ENCODE data around the gene IGHMBP2. TPM values are rescaled to one million over a fixed set of nuclear protein-coding genes. Genes with fewer than 3 reads are reported as not detected.
"Not testable (repeated sequence)": the region's sequence is repeated elsewhere in the genome, so short reads cannot be mapped to it uniquely, and the experiment has no call there.

IGHMBP2 gene
- total RNA-seq, 2 experiments from 2014 or later, result 24.1 to 24.9 TPM

DNA sequence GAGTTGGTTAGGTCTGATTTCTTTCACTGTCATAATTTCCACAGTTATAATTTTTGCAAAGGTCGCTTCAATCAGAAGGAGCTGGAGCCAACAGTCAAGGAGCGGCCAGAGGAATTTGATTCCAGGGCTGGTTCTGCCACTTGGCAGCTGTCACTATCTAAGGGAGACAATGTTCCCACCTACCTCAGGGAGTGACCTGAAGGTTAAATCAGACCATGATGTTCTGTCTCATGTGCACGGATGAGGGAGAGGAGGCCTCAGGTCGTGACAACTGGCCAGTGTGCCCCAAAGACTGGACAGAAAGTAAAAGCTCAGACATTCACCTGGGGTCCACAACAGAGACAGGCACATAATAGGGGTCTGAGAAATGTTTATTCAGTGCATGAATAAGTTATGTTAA, 69.5 kb downstream of the IGHMBP2 start:
- H3K27ac Mint-ChIP-seq, result no peak overlapping the region
- ChIA-PET POLR2A (no interaction called here), CTCF (interaction anchor here (1.5 kb wide), 1 partner anchor 390 kb away, joined by 3 read pairs; no protein-coding TSS in a partner anchor)
- H3K4me1 Mint-ChIP-seq, result peaks cover 2% of the 10 kb centered on the region
- H3K27me3 Mint-ChIP-seq, result peaks cover 7% of the 10 kb centered on the region
- no peaks in the 10 kb centered on the region for H3K36me3 Mint-ChIP-seq (ENCODE audit: low read depth)
- no peak for DNase-seq
- H3K4me3 Mint-ChIP-seq, result no peak overlapping the region
- no peaks in the 10 kb centered on the region for H3K9me3 Mint-ChIP-seq

DNA sequence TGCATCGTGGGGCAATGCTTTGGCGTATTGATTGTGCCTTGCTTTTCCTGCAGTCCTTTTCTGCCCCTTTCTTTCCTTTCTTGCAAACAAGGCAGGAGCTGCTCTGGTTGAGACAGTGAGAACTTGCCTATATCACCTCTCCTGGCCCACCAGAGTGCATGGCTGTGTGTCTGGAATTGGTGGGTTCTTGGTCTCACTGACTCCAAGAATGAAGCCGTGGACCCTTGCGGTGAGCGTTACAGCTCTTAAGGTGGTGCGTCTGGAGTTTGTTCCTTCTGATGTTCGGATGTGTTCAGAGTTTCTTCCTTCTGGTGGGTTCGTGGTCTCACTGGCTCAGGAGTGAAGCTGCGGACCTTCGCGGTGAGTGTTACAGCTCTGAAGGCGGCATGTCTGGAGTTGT, 70.0 kb downstream of the IGHMBP2 start:
- H3K4me3 Mint-ChIP-seq; POLR2A ChIA-PET; DNase-seq; H3K9me3 Mint-ChIP-seq; H3K27me3 Mint-ChIP-seq; H3K36me3 Mint-ChIP-seq (ENCODE audit: low read depth); H3K4me1 Mint-ChIP-seq; H3K27ac Mint-ChIP-seq: not testable (repeated sequence)
- CTCF ChIA-PET, result interaction anchor here (1.5 kb wide), 1 partner anchor 390 kb away, joined by 3 read pairs; no protein-coding TSS in a partner anchor

DNA sequence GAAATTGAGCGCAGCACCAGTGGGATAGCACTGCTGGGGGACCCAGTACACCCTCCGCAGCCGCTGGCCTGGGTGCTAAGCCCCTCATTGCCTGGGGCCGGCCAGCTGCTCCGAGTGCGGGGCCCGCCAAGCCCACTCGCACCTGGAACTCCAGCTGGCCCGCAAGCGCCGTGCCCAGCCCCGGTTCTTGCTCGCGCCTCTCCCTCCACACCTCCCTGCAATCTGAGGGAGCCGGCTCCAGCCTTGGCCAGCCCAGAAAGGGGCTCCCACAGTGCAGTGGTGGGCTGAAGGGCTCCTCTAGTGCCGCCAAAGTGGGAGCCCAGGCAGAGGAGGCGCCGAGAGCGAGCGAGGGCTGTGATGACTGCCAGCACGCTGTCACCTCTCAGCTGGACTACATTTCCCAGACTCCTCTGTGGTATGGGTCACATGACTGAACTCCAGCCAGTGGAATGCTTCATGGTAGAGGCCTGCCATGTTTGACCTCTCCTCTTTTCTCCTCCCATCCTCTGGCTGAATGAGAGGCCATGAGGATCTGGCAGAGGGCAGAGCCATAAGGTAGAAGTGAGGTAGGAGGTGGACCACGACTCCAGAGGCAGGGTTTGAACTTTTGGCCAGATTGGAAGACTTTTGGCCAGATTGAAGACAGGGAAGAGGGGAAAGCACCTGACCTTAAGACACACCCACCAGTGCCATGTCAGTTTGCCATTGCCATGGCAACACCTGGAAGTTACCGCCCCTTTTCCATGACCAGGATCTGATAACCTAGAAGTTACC, 70.9 kb downstream of the IGHMBP2 start:
- Mint-ChIP-seq H3K4me1 (peaks cover 2% of the 10 kb centered on the region), H3K4me3 (no peak overlapping the region), H3K27ac (no peak overlapping the region), H3K27me3 (peaks cover 5% of the 10 kb centered on the region), H3K9me3 (no peaks in the 10 kb centered on the region), H3K36me3 (ENCODE audit: low read depth) (no peaks in the 10 kb centered on the region)
- CTCF ChIA-PET, result no interaction called here
- DNase-seq, result peak; percentile 25
- POLR2A ChIA-PET, result no interaction called here

DNA sequence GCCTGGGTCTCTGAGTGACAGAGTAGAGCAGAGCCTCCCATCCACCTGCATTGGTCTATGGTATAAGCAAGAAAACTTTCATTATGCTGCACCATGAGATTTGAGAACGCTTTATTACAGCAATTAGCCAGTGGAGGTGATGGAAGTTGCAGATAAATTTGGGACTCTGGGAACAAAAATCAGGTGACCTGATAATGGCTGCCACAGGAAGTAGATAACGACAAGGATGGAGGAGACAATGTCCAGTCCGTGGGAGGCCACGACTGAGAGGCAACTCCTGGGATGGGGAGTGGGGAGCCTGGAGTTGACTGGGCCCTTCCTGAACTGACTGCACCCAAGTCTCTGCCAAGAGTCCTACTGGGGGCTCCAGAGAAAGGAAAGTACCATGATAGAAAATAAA, 72.4 kb downstream of the IGHMBP2 start:
- H3K36me3 Mint-ChIP-seq (ENCODE audit: low read depth), result no peaks in the 10 kb centered on the region
- no peaks in the 10 kb centered on the region for H3K9me3 Mint-ChIP-seq
- peaks cover 5% of the 10 kb centered on the region for H3K27me3 Mint-ChIP-seq
- ChIA-PET CTCF (no interaction called here), POLR2A (no interaction called here)
- no peak for DNase-seq
- no peak overlapping the region for H3K27ac Mint-ChIP-seq
- no peak overlapping the region for H3K4me3 Mint-ChIP-seq
- peaks cover 2% of the 10 kb centered on the region for H3K4me1 Mint-ChIP-seq

DNA sequence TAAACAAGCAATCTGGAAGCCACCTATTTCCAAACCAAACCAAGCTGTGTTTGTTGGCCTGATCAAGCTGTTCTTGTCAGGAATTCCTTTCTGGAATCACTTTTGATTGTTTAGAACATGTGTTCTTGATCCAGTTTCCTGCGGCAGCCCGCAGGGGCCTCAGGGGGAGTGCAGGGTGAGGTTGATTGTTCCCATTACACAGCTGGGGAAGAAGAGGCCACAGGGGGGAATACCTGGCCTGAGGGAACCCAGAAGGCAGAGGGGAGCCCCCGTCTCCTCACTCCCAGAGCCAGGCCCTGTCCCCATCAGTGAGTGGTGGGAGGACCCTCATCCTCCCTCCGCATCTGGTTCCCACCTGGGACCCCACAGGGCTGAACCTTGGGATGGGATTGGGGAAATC, 72.9 kb downstream of the IGHMBP2 start:
- Mint-ChIP-seq H3K4me1 (peaks cover 2% of the 10 kb centered on the region), H3K27me3 (peaks cover 5% of the 10 kb centered on the region), H3K36me3 (ENCODE audit: low read depth) (no peaks in the 10 kb centered on the region), H3K4me3 (no peak overlapping the region), H3K9me3 (no peaks in the 10 kb centered on the region), H3K27ac (no peak overlapping the region)
- CTCF ChIA-PET, result no interaction called here
- POLR2A ChIA-PET, result no interaction called here
- DNase-seq, result no peak

DNA sequence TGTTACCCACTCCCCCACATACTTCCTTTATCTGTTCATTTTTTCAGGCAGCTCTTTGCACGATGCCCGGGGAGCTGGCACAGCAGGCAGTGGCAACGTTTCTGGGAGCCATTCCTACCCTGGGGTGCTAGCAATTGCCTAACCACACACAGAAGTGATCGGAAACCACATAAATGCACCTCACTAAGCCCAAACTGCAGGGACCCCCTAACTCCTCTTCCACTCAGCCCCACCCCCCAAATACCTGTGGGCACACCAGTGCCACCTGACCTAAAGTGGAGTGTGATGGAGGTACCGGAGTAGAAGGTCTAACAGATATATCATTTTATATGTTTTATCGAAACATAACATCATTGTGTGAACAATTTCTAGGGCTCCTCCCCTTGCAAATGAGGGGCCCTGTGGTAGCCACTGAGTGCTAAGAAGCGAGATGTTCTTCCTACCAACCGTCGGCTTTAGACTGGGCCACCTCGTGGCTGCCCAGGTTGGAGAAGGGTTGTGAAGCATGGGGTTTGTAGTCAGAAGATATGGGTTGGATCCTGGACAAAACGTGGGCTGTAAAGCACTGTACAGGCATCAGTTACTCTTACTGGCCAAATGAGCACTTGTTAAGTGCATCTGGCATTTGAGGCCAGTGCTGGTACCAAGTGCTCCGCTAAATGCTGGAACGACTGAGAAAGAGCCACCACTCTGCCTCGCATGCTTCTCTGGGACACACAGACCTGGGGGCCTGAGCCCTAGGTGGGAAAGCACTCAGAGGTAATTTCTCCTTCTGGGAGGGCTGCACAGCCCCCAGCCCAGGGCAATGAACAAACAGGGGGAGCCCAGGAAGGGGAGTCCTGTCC, 74.3 kb downstream of the IGHMBP2 start:
- POLR2A ChIA-PET, result no interaction called here
- CTCF ChIA-PET, result no interaction called here
- Mint-ChIP-seq H3K27me3 (peaks cover 4% of the 10 kb centered on the region), H3K36me3 (ENCODE audit: low read depth) (no peaks in the 10 kb centered on the region), H3K27ac (no peak overlapping the region), H3K4me3 (no peak overlapping the region), H3K4me1 (peaks cover 2% of the 10 kb centered on the region), H3K9me3 (no peaks in the 10 kb centered on the region)
- no peak for DNase-seq

DNA sequence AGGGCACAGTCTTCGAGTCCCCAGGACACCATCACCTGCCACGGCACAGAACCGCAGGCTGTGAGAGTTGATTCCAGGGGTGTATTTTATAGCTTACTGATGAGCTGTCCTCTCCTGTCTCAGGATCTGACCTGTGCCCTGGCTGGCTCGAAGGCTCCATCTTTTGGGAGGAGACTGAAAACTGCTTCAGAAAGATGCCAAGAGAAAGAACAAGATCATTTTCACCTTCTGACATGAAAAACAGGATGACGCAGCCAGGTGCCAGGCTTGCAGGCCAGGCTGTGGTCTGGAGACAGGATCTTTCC, 74.9 kb downstream of the IGHMBP2 start:
- no peaks in the 10 kb centered on the region for H3K36me3 Mint-ChIP-seq (ENCODE audit: low read depth)
- H3K27me3 Mint-ChIP-seq, result peaks cover 4% of the 10 kb centered on the region
- ChIA-PET POLR2A (no interaction called here), CTCF (no interaction called here)
- H3K4me1 Mint-ChIP-seq, result peaks cover 2% of the 10 kb centered on the region
- no peak for DNase-seq
- no peak overlapping the region for H3K4me3 Mint-ChIP-seq
- H3K9me3 Mint-ChIP-seq, result no peaks in the 10 kb centered on the region
- H3K27ac Mint-ChIP-seq, result no peak overlapping the region

DNA sequence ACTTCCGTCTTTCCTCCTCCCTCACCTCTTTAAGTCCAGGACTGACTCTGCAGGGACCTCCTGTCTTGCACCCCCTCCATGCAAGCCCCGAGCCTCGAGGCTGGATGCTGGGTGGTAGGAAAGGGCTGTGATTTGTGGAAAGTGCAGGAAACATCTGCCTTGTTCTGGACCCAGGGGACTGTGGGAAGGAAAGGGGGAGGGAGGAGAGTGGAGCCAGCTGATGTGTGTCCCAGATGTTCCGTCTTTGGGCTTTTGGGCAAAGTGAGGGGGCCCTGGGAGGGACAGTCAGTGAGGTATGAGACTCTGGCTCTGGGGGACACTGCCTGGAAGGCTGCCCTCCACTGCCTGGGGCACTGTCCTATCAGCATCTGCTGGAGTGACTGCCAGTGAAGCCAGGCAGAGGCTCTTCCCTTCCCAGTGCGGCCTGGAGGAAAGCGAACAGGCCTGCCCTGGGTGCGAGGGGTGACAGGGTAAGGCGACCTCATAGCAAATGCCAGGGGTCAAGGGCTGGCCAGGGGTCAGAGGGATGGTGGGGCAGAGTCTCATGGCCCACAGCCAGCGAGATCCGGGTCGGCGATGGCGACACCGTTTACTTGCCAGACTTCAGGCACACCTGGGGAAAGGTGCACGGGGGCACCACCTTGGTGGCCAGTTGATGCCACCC, 75.4 kb downstream of the IGHMBP2 start:
- CTCF ChIA-PET, result no interaction called here
- Mint-ChIP-seq H3K27ac (no peak overlapping the region), H3K4me3 (no peak overlapping the region), H3K36me3 (ENCODE audit: low read depth) (no peaks in the 10 kb centered on the region), H3K9me3 (no peaks in the 10 kb centered on the region), H3K4me1 (peaks cover 2% of the 10 kb centered on the region), H3K27me3 (peaks cover 5% of the 10 kb centered on the region)
- POLR2A ChIA-PET, result no interaction called here
- no peak for DNase-seq

DNA sequence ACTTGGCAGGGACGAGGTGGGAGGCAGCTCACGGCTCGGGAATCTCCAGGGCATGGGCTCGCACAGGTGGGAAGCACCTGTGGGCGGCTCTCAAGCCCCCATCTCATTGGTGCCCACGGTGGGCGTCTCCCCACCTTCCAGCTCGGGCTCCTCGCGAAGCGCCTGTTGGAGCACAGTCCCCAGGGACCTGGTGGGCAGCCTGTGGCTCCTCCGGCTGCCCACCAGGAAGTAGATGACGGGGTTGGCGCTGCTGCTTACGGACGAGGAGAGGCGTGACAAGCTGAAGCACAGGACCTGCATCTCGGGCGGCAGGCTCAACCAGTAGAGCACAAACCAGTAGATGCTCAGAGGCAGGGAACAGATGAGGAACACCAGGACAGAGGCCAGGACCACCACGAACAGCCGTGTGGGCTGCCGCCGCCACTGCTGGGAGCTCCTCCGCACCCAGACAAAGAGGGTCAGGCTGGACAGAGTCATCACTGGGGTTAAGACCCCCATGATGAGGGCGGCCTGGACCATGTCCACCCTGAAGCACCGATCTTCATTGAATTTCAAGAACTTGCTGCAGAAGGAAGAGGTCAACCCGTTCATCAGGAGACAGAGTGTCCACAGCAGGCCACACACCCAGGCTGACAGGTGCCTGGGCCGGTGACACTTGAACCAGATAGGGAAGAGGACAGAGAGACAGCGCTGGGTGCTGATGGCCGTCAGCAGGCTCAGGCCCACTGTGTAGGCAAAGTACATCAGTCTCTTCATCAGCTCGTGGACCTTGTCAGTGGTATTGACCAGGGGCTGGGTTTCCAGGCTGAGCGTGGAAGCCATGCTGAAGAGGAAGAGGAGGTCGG, 76.5 kb downstream of the IGHMBP2 start:
- Mint-ChIP-seq H3K4me1 (no peaks in the 10 kb centered on the region), H3K9me3 (no peaks in the 10 kb centered on the region), H3K4me3 (no peak overlapping the region), H3K36me3 (ENCODE audit: low read depth) (no peaks in the 10 kb centered on the region), H3K27me3 (peaks cover 8% of the 10 kb centered on the region), H3K27ac (no peak overlapping the region)
- ChIA-PET POLR2A (interaction anchor here (0.9 kb wide), 1 partner anchor 14 kb away, joined by 3 read pairs; no protein-coding TSS in a partner anchor), CTCF (no interaction called here)
- no peak for DNase-seq

DNA sequence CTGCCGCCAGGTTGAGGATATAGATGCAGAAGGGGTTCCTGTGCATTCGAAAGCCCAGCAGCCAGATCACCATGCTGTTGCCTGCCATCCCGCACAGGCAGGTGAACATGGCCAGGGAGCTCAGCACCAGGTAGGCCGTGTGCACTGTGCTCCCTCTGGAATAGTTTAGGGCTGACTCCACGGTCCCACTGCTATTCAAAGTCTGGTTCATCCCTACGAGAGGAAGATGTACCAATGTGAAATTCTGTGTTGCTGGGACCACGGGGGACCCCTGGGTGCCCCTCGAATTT, 77.0 kb downstream of the IGHMBP2 start, which contains the start of gene MRGPRD:
TSS of gene MRGPRD (minus strand) at position 211 of the 290 bp plus-strand sequence. CDS start at position 211, 0 bp downstream.
- no peak within 1 kb of the TSS for H3K27ac Mint-ChIP-seq
- H3K27me3 Mint-ChIP-seq, result peaks cover 9% of the 10 kb centered on the region
- H3K9me3 Mint-ChIP-seq, result no peaks in the 10 kb centered on the region
- DNase-seq, result no peak
- H3K4me3 Mint-ChIP-seq, result no peak within 1 kb of the TSS
- no peaks in the 10 kb centered on the region for H3K4me1 Mint-ChIP-seq
- ChIA-PET POLR2A (no interaction called here), CTCF (no interaction called here)
- H3K36me3 Mint-ChIP-seq (ENCODE audit: low read depth), result no peaks in the 10 kb centered on the region

DNA sequence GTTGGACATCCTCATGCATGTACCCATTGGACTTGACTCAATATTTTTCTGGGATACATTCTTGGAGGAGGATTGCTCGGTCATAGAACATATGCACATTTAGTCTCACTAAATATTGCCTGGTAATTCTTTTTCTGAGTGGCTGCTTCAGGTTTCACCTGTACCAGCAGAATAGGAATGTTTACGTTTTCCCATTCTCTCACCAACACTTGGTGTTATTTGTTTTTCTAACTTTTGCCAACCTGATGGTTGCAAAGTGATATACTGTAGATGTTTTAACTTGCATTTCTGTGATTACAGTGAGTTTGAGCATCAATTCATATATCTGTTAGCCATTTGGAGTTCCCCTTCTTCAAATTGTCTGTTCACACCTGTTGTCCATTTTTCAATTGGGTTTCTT, 78.4 kb downstream of the IGHMBP2 start:
- Mint-ChIP-seq H3K27me3 (peaks cover 18% of the 10 kb centered on the region), H3K4me3 (no peak overlapping the region), H3K27ac (no peak overlapping the region), H3K9me3 (no peaks in the 10 kb centered on the region), H3K36me3 (ENCODE audit: low read depth) (no peaks in the 10 kb centered on the region), H3K4me1 (no peaks in the 10 kb centered on the region)
- ChIA-PET POLR2A (no interaction called here), CTCF (interaction anchor here (1.3 kb wide), 1 partner anchor 26 kb away, joined by 4 read pairs; no protein-coding TSS in a partner anchor)
- DNase-seq, result no peak

DNA sequence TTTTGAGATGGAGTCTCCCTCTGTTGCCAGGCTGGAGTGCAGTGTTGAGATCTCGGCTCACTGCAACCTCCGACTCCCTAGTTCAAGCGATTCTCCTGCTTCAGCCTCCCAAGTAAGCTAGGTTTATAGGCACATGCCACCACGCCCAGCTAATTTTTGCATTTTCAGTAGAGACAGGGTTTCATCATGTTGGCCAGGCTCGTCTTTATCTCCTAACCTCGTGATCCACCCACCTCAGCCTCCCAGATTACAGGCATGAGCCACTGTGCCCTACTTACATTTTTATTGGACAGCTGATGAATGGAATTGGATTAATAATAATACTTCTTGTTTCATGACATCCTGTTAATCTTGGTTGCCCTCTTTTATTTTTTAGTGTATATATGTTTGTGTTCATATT, 80.1 kb downstream of the IGHMBP2 start:
- H3K27me3 Mint-ChIP-seq, result peaks cover 28% of the 10 kb centered on the region
- ChIA-PET CTCF (no interaction called here), POLR2A (no interaction called here)

DNA sequence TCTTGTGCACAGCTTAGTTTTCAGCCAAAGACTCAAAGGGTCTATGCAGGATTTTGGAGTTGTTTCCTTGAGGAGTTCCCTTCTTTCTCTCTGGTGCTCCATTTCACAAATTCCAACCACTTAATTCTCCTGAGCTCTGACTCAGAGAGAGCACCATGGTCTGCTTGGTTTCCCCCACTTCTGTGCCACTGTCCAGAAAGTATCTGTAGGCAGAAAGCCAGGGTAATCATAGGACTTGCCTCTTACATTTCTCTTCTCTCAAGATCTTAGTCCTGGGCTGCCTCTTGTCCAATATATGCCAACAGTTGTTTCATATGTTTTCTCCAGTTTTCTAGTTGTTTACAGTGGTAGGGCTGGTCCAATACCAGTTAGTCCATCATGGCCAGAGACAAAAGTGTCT, 83.5 kb downstream of the IGHMBP2 start:
- H3K27ac Mint-ChIP-seq, result no peak overlapping the region
- ChIA-PET POLR2A (no interaction called here), CTCF (no interaction called here)
- H3K27me3 Mint-ChIP-seq, result peaks cover 32% of the 10 kb centered on the region
- no peak overlapping the region for H3K4me3 Mint-ChIP-seq
- peaks cover 5% of the 10 kb centered on the region for H3K4me1 Mint-ChIP-seq
- no peak for DNase-seq
- H3K9me3 Mint-ChIP-seq, result no peaks in the 10 kb centered on the region
- H3K36me3 Mint-ChIP-seq (ENCODE audit: low read depth), result no peaks in the 10 kb centered on the region

More for the DNA sequence above, 80.1 kb downstream of the IGHMBP2 start:
- DNase-seq, result no peak
- H3K9me3 Mint-ChIP-seq, result no peaks in the 10 kb centered on the region
- H3K36me3 Mint-ChIP-seq (ENCODE audit: low read depth), result no peaks in the 10 kb centered on the region
- H3K4me1 Mint-ChIP-seq, result no peaks in the 10 kb centered on the region
- no peak overlapping the region for H3K4me3 Mint-ChIP-seq
- H3K27ac Mint-ChIP-seq, result no peak overlapping the region

All from activated CD4-positive, alpha-beta memory T cell treated with anti-CD3 and anti-CD28 coated beads, Interleukin-2, amount 10 ng/mL, durations not matched to agents 7 days and 5 days (primary cell).